Measurements from ENCODE around the gene STIP1.

STIP1 gene

GRCh38 chr11:64219755-64220154 is 33.8 kb downstream of the STIP1 start:
- TF ChIP-seq CTCF (IDR thresholded peaks at IDR 0.05; ENCODE audit: low read depth, low read length) = no peak
- in situ Hi-C loops (cut with HindIII; ENCODE audit: low sequenced_read_pairs) = no loop called here

GRCh38 chr11:64220271-64220670 is 34.3 kb downstream of the STIP1 start:
- DNase-seq (ENCODE audit: low read depth, low spot score) = no peak
- H3K4me3 ChIP-seq (ENCODE audit: low read depth, low read length) = no peak overlapping the region
- in situ Hi-C loops (cut with HindIII; ENCODE audit: low sequenced_read_pairs) = no loop called here
- no peak for TF ChIP-seq CTCF (IDR thresholded peaks at IDR 0.05; ENCODE audit: low read depth, low read length)

More at GRCh38 chr11:64219755-64220154, 33.8 kb downstream of the STIP1 start:
- H3K4me3 ChIP-seq (ENCODE audit: low read depth, low read length) = no peak overlapping the region
- no peak for DNase-seq (ENCODE audit: low read depth, low spot score)

- TF ChIP-seq CTCF (IDR thresholded peaks at IDR 0.05; ENCODE audit: low read depth, low read length) = no peak
- in situ Hi-C loops (cut with HindIII; ENCODE audit: low sequenced_read_pairs) = no loop called here
- DNase-seq (ENCODE audit: low read depth, low spot score) = no peak
- no peak overlapping the region for H3K4me3 ChIP-seq (ENCODE audit: low read depth, low read length)
These were observed 34.8 kb downstream of the STIP1 start for GRCh38 chr11:64220798-64221197.

- no peak overlapping the region for H3K4me3 ChIP-seq (ENCODE audit: low read depth, low read length)
- no peak for TF ChIP-seq CTCF (IDR thresholded peaks at IDR 0.05; ENCODE audit: low read depth, low read length)
- in situ Hi-C loops (cut with HindIII; ENCODE audit: low sequenced_read_pairs) = no loop called here
- DNase-seq (ENCODE audit: low read depth, low spot score) = no peak
These were observed 36.7 kb downstream of the STIP1 start for GRCh38 chr11:64222651-64223000.

GRCh38 chr11:64223001-64223651 is 37.2 kb downstream of the STIP1 start:
- no peak for DNase-seq (ENCODE audit: low read depth, low spot score)
- in situ Hi-C loops (cut with HindIII; ENCODE audit: low sequenced_read_pairs) = no loop called here
- H3K4me3 ChIP-seq (ENCODE audit: low read depth, low read length) = no peak overlapping the region
- no peak for TF ChIP-seq CTCF (IDR thresholded peaks at IDR 0.05; ENCODE audit: low read depth, low read length)

- in situ Hi-C loops (cut with HindIII; ENCODE audit: low sequenced_read_pairs) = no loop called here
- H3K4me3 ChIP-seq (ENCODE audit: low read depth, low read length) = no peak overlapping the region
- no peak for DNase-seq (ENCODE audit: low read depth, low spot score)
- no peak for TF ChIP-seq CTCF (IDR thresholded peaks at IDR 0.05; ENCODE audit: low read depth, low read length)
These were observed 38.4 kb downstream of the STIP1 start for GRCh38 chr11:64224151-64224890.

Measured in astrocyte of the spinal cord (primary cell).